Natural killer cell (primary cell): ENCODE measurements around the gene SHROOM2. TPM values are rescaled to one million over a fixed set of nuclear protein-coding genes. Genes with fewer than 3 reads are reported as not detected.

ENCODE experiments used
- ATAC-seq, 3 donors: fragments of 150-1000 bp in 2 of 3; fragments of 200-7000 bp in 1 of 3; cut with Tn5 transposase; 1 replicate in 1 of 3; 2 replicates in 2 of 3; pipeline ENCODE4 v1.10.0; 2021; ENCODE audit warnings: mild to moderate bottlenecking in 2 of 3, moderate library complexity in 2 of 3
- DNase-seq, 2 donors: peaks; one replicate each; pipeline versions ENCODE4 v3.0.0 to v3.0.0-alpha.2; 2013 to 2021; ENCODE audit warnings: mixed read lengths in 1 of 2
- H3K27ac ChIP-seq: one replicate; pipeline ENCODE4 v1.5.1; 2013; ENCODE audit warnings: mild to moderate bottlenecking, low read length
- H3K27me3 ChIP-seq: one replicate; pipeline ENCODE4 v1.6.1; 2013; ENCODE audit warnings: low read length; ENCODE audit not compliant: control insufficient read depth, insufficient read depth
- H3K36me3 ChIP-seq: one replicate; pipeline ENCODE4 v1.6.1; 2013; ENCODE audit warnings: low read length; ENCODE audit not compliant: control insufficient read depth, insufficient read depth
- H3K4me1 ChIP-seq: one replicate; pipeline ENCODE4 v1.6.1; 2013; ENCODE audit warnings: low read length; ENCODE audit not compliant: control insufficient read depth, insufficient read depth
- H3K4me3 ChIP-seq: one replicate; pipeline ENCODE4 v1.5.1; 2013; ENCODE audit warnings: low read length
- H3K9me3 ChIP-seq: one replicate; pipeline ENCODE4 v1.6.1; 2013; ENCODE audit warnings: low read length; ENCODE audit not compliant: control insufficient read depth, insufficient read depth
- H3K27ac Mint-ChIP-seq, 2 donors: one replicate each; pipeline ENCODE4 v1.8.0; 2022; ENCODE audit warnings: mild to moderate bottlenecking in 2 of 2, mixed read lengths in 2 of 2, moderate library complexity in 1 of 2
- H3K27me3 Mint-ChIP-seq, 2 donors: one replicate each; pipeline ENCODE4 v1.8.0; 2022; ENCODE audit warnings: low read depth in 2 of 2, mixed read lengths in 2 of 2
- H3K36me3 Mint-ChIP-seq: one replicate; pipeline ENCODE4 v1.8.0; 2022; ENCODE audit warnings: mixed read lengths
- H3K4me1 Mint-ChIP-seq, 2 donors: one replicate each; pipeline ENCODE4 v1.8.0; 2022; ENCODE audit warnings: mixed read lengths in 2 of 2
- H3K4me3 Mint-ChIP-seq: one replicate; pipeline ENCODE4 v1.8.0; 2022; ENCODE audit warnings: mild to moderate bottlenecking, moderate library complexity, mixed read lengths
- H3K9me3 Mint-ChIP-seq, 2 donors: one replicate each; pipeline ENCODE4 v1.8.0; 2022; ENCODE audit warnings: mixed read lengths in 2 of 2
- WGBS: methylation state at CpG from one replicate; pipeline ENCODE4 v1.1.7; 2013; ENCODE audit warnings: missing lambda C conversion rate; ENCODE audit not compliant: insufficient coverage; 5-methylcytosine and 5-hydroxymethylcytosine counted together
- intact Hi-C: fragments of 100-400 bp; cut with micrococcal nuclease; formaldehyde crosslinking; loops from one replicate; pipeline ENCODE4 v1.14.2; 2022
- total RNA-seq, 4 donors: library from RNA; stranded (reverse); fragments of 120-200 nt in 1 of 4; gene quantifications; one replicate each; pipeline versions ENCODE4 v1.2.3 to v1.2.4, GENCODE V29; 2013 to 2022
- TF ChIP-seq, protein P1 (sequence below): fragments of 200-600 bp; IDR thresholded peaks from one replicate; pipeline ENCODE4 v1.8.0; 2022; ENCODE audit warnings: antibody characterized with exemption

Gene SHROOM2
- total RNA-seq, 3 donors from 2014 or later (not counting 1 experiment from before 2014, with no cell fraction given) = not detected

DNA sequence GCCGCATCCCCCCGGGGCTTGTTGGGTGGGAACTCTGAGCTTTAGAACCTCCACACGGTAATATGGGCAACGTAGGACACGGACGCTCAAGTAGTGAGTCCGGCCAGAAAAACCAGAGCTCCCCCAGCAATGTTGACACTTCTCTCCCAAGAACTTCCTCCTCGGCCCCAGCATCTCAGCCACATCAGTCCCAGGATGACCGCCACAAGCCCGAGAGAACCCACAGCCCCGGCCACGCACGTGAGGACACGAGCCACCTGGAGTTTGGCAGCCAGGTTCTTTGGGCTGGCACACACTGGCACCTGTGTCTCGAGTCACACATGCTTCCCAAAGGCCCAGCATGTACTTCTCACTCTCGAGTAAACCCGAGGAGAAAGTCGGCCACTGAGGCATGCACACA, 197.2 kb downstream of the SHROOM2 start:
- Mint-ChIP-seq H3K36me3 (no peaks in the 10 kb centered on the region), H3K27me3 (peaks cover 5 to 7% of the 10 kb centered on the region in 2 donors), H3K9me3 (no peaks in the 10 kb centered on the region), H3K4me1 (no peaks in the 10 kb centered on the region), H3K4me3 (no peak overlapping the region), H3K27ac (no peak overlapping the region)
- H3K9me3 ChIP-seq = no peaks in the 10 kb centered on the region
- WGBS = 64% methylated on average over 18 of the region's 18 CpGs
- intact Hi-C loops = no loop called here
- TF ChIP-seq, protein P1, sequence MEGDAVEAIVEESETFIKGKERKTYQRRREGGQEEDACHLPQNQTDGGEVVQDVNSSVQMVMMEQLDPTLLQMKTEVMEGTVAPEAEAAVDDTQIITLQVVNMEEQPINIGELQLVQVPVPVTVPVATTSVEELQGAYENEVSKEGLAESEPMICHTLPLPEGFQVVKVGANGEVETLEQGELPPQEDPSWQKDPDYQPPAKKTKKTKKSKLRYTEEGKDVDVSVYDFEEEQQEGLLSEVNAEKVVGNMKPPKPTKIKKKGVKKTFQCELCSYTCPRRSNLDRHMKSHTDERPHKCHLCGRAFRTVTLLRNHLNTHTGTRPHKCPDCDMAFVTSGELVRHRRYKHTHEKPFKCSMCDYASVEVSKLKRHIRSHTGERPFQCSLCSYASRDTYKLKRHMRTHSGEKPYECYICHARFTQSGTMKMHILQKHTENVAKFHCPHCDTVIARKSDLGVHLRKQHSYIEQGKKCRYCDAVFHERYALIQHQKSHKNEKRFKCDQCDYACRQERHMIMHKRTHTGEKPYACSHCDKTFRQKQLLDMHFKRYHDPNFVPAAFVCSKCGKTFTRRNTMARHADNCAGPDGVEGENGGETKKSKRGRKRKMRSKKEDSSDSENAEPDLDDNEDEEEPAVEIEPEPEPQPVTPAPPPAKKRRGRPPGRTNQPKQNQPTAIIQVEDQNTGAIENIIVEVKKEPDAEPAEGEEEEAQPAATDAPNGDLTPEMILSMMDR = no peak
- H3K27ac ChIP-seq = no peak overlapping the region
- H3K4me1 ChIP-seq = peaks cover 10% of the 10 kb centered on the region
- no peak for DNase-seq
- H3K36me3 ChIP-seq = no peaks in the 10 kb centered on the region
- no peaks in the 10 kb centered on the region for H3K27me3 ChIP-seq
- ATAC-seq = no peak
- no peak overlapping the region for H3K4me3 ChIP-seq

DNA sequence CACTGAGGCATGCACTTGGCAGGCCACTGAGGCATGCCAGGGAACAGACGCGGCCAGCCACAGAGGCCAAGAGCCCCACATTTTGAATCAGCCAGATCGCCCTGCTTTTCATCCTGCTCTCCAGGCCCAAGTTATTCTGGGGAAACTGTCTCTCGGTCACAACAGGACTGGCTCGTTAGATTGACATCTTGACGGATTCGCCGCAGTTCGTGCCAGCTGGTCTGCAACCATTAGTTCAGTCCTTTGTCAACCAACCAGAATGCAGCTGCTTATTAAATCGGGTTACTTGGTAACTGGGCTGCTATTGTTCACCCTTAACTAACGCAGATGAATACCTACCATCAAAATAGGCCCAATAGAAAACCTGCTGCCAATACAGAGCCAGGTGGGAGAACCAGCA, 197.6 kb downstream of the SHROOM2 start:
- H3K4me1 Mint-ChIP-seq = no peaks in the 10 kb centered on the region
- Histone ChIP-seq H3K27ac (no peak overlapping the region), H3K4me3 (no peak overlapping the region), H3K4me1 (peaks cover 10% of the 10 kb centered on the region), H3K9me3 (no peaks in the 10 kb centered on the region), H3K36me3 (no peaks in the 10 kb centered on the region), H3K27me3 (no peaks in the 10 kb centered on the region)
- H3K36me3 Mint-ChIP-seq = no peaks in the 10 kb centered on the region
- 96% methylated on average over 10 of the region's 11 CpGs for WGBS
- peaks cover 5 to 7% of the 10 kb centered on the region in 2 donors for H3K27me3 Mint-ChIP-seq
- intact Hi-C loops = no loop called here
- H3K27ac Mint-ChIP-seq = no peak overlapping the region
- H3K9me3 Mint-ChIP-seq = no peaks in the 10 kb centered on the region
- no peak overlapping the region for H3K4me3 Mint-ChIP-seq
- ATAC-seq (no peak), DNase-seq (no peak)
- TF ChIP-seq, protein P1 = no peak

DNA sequence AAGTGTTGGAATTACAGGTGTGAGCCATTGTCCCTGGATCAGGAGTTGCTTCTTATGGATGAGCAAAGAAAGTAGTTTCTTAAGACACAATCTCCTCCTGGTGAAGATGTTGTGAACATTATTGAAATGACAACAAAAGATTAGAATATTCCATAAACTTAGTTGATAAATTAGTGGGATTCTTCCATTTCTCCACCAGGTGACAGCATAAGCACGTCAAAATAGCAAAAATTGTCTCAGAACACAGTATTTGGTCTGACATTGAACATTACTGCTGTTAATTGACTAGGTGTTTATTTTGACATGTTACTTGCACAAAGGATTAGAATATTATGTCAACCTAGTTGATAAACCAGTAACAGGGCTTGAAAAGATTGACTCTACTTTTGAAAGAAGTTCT, 202.5 kb downstream of the SHROOM2 start:
- Mint-ChIP-seq H3K27me3 (peaks cover 5 to 7% of the 10 kb centered on the region in 2 donors), H3K4me3 (no peak overlapping the region), H3K36me3 (no peaks in the 10 kb centered on the region), H3K4me1 (no peaks in the 10 kb centered on the region), H3K9me3 (no peaks in the 10 kb centered on the region), H3K27ac (no peak overlapping the region)
- H3K9me3 ChIP-seq = no peaks in the 10 kb centered on the region
- no peak for ATAC-seq
- H3K4me3 ChIP-seq = no peak overlapping the region
- no CpG with 5 or more reads among the region's 1 CpG for WGBS
- no peaks in the 10 kb centered on the region for H3K27me3 ChIP-seq
- intact Hi-C loops = no loop called here
- peak in 1 of 2 donors; percentile 49 for DNase-seq
- no peaks in the 10 kb centered on the region for H3K4me1 ChIP-seq
- no peaks in the 10 kb centered on the region for H3K36me3 ChIP-seq
- TF ChIP-seq, protein P1 = no peak
- no peak overlapping the region for H3K27ac ChIP-seq

DNA sequence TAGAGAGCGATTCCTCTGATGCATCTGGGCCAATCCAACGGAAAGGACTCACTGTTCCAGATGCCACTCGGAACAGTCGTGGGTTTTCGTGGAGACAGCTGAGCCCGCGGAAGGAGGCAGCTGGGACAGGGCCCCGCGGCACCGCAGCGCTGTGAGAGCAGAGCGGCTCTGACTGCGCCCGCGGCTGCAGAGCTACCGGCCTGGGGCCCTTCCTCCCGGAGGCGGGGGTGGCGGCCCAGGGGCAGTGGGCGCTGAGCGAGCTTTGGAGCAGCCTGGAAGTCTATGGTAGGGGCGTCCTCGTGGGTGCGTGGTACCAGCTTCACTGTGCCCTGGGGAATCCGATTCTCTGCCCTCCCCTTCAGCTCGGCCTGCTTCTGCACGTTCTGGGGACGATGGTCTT, 205.8 kb downstream of the SHROOM2 start:
- no peak overlapping the region for H3K4me3 ChIP-seq
- no peak overlapping the region for H3K27ac ChIP-seq
- Mint-ChIP-seq H3K4me1 (no peaks in the 10 kb centered on the region), H3K4me3 (no peak overlapping the region), H3K36me3 (no peaks in the 10 kb centered on the region), H3K27ac (no peak overlapping the region), H3K27me3 (peaks cover 0 to 2% of the 10 kb centered on the region in 2 donors), H3K9me3 (no peaks in the 10 kb centered on the region)
- intact Hi-C loops = loop anchor here (10.0 kb wide), 1 partner anchor 1237 kb away; no protein-coding TSS in a partner anchor
- ATAC-seq (no peak), DNase-seq (no peak)
- H3K9me3 ChIP-seq = no peaks in the 10 kb centered on the region
- WGBS = 96% methylated on average over 28 of the region's 28 CpGs
- no peaks in the 10 kb centered on the region for H3K27me3 ChIP-seq
- H3K36me3 ChIP-seq = no peaks in the 10 kb centered on the region
- no peaks in the 10 kb centered on the region for H3K4me1 ChIP-seq
- TF ChIP-seq, protein P1 = no peak
